Astrocyte of the spinal cord (primary cell): Measurements from ENCODE around the gene DNMBP.

Experiments used
- DNase-seq: peaks from one replicate; pipeline ENCODE4 v3.0.0; 2011; ENCODE audit warnings: low read depth, low spot score
- H3K4me3 ChIP-seq: 2 replicates; pipeline ENCODE4 v1.5.1; 2011; ENCODE audit warnings: low read depth, mild to moderate bottlenecking, low read length, moderate library complexity
- CTCF ChIP-seq: IDR thresholded peaks from 2 replicates; pipeline ENCODE4 v1.5.1; 2012; ENCODE audit warnings: low read depth, mild to moderate bottlenecking, low read length, inconsistent platforms
- in situ Hi-C: cut with HindIII; loops from 2 replicates; pipeline ENCODE4 v1.10.0; 2017; ENCODE audit warnings: low sequenced_read_pairs

The DNMBP gene

GRCh38 chr10:99915414-99915813, 94.3 kb downstream of the DNMBP start:
- DNase-seq, result no peak
- in situ Hi-C loops, result no loop called here
- H3K4me3 ChIP-seq, result no peak overlapping the region
- no peak for TF ChIP-seq CTCF

GRCh38 chr10:99914236-99914635, 95.5 kb downstream of the DNMBP start:
- in situ Hi-C loops, result no loop called here
- DNase-seq, result no peak
- no peak overlapping the region for H3K4me3 ChIP-seq
- TF ChIP-seq CTCF, result no peak

- peak overlapping the region; percentile 22 for H3K4me3 ChIP-seq
- in situ Hi-C loops, result no loop called here
- DNase-seq, result peak; percentile 26
- peak; percentile 19 for TF ChIP-seq CTCF
Measured at GRCh38 chr10:99913831-99914235, 95.9 kb downstream of the DNMBP start.

GRCh38 chr10:99912041-99912440, 97.7 kb downstream of the DNMBP start:
- no peak overlapping the region for H3K4me3 ChIP-seq

GRCh38 chr10:99908512-99908911, 101.2 kb downstream of the DNMBP start:
- no peak for TF ChIP-seq CTCF
- no peak for DNase-seq
- H3K4me3 ChIP-seq, result no peak overlapping the region
- in situ Hi-C loops, result no loop called here

More at GRCh38 chr10:99912041-99912440, 97.7 kb downstream of the DNMBP start:
- no peak for DNase-seq
- in situ Hi-C loops, result no loop called here
- TF ChIP-seq CTCF, result no peak

- no peak overlapping the region for H3K4me3 ChIP-seq
- in situ Hi-C loops, result no loop called here
- TF ChIP-seq CTCF, result peak; percentile 52
- DNase-seq, result peak; percentile 96
Measured at GRCh38 chr10:99906470-99906869, 103.3 kb downstream of the DNMBP start.

- no peak for DNase-seq
- in situ Hi-C loops, result no loop called here
- no peak overlapping the region for H3K4me3 ChIP-seq
- no peak for TF ChIP-seq CTCF
Measured at GRCh38 chr10:99905971-99906370, 103.8 kb downstream of the DNMBP start.
